Stimulated activated CD8-positive, alpha-beta memory T cell treated with anti-CD3 and anti-CD28 coated beads, Interleukin-2, amount 100 ng/mL, for 1 hour (primary cell): Measurements from ENCODE around the gene B3GALT6.
"Not testable (repeated sequence)": the region's sequence is repeated elsewhere in the genome, so short reads cannot be mapped to it uniquely, and the experiment has no call there.

ENCODE experiments used
- DNase-seq, 2 donors: peaks; one replicate each; pipeline ENCODE4 v3.0.0-alpha.2; 2020; ENCODE audit warnings: low read depth in 2 of 2

Gene B3GALT6

DNA sequence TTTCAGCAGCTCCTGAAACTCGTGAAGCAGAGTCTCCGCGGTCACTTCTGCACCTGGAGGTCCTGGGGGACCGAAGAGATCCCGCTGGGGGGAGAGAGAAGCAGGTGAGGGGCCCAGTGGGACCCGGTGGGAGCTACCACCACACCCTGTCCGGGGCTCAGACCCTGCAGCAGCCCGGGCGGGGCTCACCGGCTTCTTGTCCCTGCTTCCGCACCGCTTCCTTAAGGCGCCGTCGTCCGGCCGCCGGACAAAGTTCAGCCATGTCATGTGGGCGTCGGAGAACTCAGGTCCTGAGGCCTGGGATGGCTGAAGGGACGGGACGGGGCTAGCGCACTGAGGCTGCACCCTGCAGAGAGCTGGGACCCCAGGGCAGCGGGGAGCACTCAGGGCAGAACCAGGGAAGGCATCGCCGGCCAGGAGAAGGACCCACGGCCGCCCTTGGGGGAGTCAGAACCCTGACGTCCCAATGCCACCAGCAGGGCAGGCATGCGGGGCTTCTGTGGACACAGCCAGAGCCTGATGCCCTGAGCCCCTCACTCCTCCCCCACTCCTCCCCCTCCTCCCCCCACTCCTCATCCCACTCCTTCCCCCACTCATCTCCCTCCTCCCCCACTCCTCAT lies 12.3 kb downstream of the B3GALT6 start:
- no peak for DNase-seq

DNA sequence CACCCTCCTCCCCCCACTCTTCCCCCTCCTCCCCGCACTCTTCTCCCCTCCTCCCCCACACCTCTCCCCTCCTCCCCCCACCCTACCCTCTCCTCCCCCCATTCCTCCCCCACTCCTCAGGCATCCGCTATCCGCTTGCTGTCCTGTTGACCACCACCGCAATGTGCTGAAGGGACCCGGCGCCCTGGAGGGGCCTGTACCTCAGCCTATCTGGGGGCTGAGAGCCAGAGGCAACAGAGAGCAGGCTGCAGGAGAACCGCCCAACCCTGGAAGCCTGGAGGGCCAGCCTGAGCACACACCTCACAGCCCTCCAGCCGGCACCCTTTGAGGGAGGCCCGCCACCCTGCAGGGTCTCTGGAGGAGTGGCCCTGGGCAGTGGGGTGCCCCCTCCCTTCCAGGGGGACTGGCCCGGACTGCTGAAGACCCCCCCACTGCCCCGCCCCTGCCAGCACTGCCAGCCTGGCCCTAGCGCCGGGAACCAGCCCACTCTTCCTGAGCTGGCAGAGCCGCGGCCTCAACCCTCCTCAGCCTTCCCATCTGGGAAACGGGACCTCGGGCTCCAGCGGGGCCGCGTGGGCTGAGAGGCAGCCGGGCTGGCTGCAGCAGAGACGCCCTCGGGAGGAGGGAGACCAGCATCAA lies 13.3 kb downstream of the B3GALT6 start:
- DNase-seq, result no peak

DNA sequence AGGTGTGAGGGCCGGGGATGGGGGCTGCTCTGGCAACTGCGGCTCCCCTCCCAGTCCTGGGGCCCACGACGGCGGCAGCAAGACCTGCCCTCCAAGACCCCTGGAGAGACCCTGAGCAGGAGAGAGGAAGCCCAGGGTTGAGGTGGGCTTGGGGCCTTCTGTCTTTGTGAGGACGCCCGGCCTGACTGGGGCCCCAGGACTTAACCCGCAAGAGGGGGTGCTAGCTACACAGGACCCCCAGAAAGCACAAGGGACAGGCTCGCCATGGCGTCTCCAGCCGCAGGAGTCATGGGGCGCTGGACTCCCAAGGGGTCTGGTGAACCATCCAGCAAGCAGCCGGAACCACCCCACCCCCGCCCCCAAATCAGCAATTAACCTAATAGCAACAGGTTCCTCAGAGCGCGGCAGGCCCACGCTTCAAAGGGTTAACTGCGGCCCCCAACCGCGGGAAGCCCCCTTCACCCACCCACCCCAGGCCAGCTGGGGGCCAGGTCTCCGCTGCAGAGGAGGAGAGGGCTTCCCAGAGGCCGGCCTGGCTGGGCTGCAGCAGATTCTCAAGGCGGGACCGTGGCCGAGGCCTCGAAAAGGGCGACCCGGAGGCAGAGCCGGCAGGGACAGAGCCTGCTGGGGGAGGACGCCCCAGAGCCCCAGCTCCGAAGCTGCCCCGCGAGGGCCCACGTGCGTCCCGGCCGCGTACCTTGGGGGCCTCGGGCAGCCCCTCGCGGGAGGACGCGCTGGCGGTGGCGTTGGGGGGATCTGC lies 14.0 kb downstream of the B3GALT6 start:
- DNase-seq, result no peak

DNA sequence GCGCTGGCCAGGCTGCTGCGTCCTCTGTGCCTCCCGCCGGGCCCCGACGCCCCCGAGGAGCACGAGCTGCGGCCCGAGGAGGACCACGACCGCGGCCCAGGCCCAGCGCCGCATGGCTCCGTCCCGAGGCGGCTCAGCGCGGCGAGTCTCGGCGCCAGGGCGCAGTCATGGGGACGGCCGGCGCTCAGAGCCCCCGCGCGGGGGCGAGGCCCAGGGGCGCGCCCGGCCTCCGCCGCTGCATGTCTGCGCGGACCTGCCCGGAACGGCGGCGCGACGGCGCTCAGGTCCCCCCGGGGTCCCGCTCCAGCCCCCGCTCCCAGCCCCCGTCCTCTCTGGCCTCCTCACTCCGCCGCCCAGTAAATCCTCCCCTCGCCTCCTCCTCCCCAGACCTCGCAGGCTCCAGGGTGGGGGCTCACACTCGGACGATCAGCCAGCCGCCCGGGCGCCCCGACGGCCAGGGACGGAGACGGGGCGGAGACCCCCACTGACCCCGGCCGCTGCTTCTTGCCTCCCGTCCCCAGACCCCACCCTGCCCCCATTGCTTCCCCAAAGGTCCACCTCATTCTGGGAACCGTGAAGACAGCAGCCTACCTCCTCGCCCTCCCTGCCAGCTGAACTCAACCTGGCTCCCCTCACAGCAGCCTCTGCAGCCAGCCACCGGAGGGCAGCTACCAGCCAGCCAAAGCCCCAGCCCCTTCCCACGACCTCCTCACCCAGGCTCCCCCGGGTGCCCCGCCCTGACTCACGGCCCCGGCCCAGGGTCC lies 14.7 kb downstream of the B3GALT6 start, which contains the start of gene C1QTNF12:
TSS of gene C1QTNF12 (minus strand) at position 146 of the 764 bp plus-strand sequence. CDS start at position 114, 32 bp downstream.
- DNase-seq, result no peak

DNA sequence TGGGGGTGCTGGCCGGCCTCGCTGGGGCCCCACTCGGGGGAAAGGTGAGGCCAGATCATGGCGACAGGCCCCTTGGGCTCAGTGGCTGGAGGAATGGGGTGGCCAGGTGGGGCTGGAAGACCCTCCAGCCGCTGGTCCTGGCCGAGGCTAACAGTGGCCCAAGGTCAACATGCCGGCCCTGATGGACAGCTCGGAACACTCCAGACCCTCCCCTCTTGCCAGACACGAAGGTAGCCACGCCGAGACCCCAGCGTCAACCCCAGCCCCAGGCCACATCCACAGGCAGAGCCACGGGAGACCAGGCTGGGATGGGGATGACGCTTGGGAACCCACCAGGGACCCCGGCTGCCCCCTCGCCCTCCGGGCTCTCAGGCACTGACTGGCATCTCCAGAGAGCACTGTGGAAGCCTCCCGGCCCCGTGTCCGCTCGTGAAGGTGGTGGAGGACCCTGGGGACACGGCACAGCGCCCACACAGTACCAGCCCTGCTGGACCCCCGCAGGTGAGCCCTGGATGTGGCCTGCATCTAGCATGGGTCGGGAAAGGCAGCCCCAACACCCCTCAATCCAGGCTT lies 15.4 kb downstream of the B3GALT6 start:
- no peak for DNase-seq

DNA sequence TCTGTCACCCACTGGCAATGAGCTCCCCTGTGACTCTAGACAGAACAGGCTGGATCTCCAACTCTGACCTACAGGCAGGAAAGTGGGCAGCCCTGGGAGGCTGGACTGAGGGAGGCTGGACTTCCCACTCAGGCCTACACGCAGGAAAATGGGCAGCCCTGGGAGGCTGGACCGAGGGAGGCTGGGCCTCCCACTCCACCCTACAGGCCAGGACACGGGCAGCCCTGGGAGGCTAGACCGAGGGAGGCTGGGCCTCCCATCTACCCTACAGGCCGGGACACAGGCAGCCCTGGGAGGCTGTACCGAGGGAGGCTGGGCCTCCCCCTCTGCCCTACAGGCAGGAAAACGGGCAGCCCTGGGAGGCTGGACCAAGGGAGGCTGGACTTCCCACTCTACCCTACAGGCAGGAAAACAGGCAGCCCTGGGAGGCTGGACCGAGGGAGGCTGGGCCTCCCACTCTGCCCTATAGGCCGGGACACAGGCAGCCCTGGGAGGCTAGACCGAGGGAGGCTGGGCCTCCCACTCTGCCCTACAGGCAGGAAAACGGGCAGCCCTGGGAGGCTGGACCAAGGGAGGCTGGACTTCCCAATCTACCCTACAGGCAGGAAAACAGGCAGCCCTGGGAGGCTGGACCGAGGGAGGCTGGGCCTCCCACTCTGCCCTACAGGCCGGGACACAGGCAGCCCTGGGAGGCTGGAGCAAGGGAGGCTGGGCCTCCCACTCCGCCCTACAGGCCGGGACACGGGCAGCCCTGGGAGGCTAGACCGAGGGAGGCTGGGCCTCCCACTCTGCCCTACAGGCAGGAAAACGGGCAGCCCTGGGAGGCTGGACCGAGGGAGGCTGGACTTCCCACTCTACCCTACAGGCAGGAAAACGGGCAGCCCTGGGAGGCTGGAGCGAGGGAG lies 16.2 kb downstream of the B3GALT6 start:
- not testable (repeated sequence) for DNase-seq

DNA sequence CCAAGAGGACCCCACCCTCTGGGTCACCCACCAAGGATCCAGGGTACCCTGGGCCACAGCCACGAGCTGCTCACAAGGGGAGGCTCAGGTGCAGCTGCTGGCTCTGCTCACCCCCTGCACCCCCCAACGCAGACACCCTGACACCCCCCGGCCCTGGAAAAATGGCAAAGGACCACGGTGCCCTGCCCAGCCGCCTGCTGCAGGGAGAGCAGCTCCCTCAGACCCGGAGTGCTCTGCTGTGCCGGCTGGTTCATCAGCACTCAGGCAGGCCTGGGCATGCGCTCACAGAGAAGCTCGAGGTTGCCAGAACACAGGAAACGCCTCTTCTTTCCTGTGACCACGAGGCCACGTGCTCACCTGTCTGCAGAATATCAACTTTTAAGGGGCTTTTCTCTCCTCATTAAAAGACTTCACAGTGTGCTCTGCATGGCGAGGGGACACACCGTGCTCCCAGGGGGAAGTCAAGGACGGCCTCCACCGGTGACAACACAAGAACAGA lies 18.8 kb downstream of the B3GALT6 start:
- peak; percentile 41 to 46 for DNase-seq

DNA sequence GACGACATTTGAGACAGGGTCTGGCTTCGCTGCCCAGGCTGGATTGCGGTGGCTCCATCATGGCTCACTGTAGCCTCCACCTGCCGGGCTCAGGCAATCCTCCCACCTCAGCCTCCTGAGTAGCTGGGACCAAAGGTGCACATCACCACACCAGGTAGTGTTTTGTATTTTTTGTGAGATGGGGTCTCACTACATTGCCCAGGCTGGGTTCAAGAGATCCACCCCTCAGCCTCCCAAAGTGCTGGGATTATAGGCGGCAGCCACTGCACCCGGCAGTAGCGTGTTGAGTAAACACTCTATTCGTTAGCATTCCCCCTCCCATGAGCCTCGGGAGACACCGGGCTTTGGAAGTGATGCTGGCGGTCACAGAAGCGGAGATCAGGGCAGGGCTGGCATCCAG lies 21.3 kb downstream of the B3GALT6 start:
- no peak for DNase-seq

DNA sequence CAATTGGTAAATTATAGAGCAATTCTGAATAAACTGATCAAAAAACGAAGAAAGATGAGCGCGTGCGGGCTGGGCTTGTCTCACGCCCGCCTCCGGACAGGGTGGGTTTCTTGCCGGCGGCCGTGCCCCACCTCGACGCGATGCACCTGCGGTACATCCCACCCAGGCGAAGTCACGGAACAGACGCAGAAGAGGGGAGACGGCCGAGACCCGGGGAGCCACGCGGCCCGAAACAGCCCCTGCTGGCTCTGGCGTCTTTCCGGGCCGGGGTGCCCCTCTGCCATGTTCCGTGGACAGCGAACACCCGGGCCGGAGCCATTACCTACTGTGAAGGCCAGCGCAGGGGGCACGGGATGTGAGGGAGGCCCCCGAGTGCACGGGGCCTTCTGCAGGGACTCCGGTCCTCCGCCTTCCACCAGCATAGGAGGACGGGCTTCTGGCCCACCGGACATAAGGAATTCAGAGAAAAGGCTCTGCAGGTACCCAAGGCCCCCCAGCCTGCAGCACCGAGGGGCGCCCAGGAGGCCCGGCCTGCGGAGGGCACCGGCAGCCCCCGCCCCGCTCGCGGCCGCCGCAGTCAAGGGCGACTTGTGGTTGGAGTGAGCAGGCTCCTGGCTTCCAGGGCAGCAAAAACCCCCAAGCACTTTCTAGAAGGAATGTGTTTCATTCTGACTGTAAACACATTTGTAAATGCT lies 22.1 kb downstream of the B3GALT6 start:
- no peak for DNase-seq

DNA sequence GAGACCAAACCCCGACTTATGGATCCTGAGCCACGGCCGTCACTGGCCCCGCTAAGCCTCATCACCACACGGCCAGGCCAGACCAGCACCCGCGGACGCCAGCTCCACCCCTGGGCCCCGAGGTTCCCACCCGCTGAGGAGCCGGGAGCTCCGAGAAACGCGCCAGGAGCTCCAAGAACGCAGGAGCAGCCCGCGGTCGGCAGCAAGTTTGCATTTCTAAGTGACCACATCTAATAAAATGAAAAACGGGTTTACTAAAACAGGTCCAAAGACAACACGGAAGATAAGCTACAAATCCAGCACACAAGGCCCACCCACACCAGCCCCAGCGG lies 22.6 kb downstream of the B3GALT6 start:
- DNase-seq, result no peak

DNA sequence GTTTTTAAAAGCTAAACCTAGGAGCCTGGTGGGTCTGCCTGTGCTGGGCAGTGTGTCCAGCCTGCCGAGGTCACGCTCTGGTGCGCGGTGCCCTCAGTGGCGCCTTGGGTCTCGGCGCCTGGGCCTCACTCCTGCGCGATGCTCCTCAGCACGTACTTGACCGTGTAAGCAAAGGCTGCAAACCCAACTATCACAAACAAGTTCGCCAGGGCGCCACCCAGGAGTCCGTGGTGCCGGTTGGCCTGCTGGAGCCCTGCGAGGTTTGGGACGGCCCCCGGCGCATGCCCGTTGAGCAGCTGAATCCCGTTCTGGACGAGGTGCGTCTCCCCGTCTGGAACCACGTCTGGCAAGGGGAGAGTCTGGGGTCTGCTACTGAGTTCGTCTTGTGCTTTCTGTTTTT lies 23.0 kb downstream of the B3GALT6 start:
- DNase-seq, result no peak

DNA sequence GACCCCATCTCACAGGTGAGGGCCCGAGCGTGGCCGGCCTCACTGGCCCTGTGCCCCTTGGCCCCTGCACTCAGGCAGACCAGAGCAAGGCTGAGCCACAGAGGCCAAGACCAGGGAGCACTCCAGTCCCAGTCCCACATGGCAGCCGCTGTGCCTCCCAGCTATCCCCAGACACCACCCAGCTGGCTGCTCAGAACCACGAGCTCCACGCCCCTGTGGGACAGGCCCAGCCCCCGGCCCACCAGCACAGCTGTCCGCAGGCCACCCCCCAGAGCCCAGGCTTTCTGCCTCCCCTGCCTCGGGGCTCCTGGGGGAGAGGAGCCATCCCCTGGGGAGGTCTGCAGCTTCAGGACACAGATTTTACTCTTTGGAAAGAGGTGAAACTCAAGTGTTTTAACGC lies 23.6 kb downstream of the B3GALT6 start:
- DNase-seq, result no peak

DNA sequence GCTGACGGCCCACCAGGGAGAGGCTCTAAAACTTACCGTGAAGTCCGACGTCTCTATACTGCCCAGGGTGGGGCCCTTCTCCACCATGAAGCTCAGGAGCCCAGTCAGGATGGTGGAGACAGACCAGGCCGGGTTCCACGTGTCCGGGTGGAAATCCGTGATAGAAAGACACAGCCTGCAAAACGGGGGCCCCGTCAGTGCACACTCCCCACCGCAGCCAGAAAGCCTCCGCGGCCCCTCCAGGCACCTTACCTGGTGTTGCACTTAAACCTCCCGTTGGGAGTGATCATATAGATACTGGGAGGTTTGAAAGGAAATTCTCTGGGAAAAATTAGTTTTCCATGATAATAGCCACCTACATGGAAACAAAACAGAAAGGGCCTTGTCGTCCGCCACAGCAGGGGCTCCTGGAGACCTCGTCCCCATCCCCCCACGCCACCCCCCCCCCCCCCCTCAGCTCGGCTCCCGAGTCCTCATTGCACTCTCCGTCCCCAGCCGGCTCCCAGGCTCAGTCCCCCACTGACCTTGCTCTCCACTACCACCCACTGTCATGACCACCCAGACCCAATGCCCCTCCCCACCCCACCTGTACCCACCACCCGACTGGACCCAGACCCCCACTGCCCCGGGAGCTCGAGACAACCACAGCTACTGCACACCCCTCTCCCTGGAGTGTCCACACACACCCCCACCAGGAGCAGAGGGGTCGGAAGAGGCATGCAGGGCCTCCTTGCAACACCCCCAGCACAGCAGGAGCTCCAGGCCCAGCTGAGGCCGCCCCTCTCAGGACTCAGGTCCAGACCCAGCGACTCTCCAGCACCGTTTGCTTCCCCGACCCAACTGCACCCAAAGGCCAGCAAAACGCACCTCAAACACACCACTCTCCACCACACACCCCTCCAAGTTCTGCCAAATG lies 25.2 kb downstream of the B3GALT6 start:
- DNase-seq, result no peak

DNA sequence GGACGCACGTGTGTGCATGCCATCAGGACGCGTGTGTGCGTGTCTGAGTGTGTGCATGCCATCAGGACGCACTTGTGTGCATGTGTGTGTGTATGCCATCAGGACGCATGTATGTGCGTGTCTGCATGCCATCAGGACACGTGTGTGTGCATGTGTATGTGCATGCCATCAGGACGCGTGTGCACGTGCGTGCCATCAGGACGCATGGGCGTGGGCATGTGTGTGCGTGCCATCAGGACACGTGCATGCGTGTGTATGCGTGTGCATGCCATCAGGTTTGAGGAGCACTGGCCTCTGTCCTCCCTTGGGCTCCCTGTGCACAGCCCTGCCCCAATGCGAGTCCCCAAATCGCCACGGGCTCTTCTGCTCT lies 27.1 kb downstream of the B3GALT6 start:
- no peak for DNase-seq

DNA sequence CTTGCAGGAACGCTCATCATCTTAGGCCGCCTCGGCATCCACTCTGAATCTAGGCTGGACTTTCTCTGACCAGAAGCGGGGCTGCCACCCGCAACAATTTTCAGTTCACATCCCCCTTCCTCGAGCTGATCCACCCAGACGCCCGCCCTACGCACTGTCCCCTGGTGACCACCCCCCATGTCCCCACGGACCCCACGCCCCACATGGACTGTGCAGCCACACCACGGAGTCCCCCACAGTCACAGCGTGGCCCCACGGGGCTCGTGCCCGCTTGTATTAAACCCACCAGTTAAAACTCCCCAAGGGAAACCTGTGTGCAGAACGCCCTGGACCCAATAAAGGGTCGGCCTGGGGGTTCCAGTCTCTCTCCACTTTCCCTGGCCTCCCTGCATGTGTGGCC lies 27.5 kb downstream of the B3GALT6 start:
- DNase-seq, result no peak

DNA sequence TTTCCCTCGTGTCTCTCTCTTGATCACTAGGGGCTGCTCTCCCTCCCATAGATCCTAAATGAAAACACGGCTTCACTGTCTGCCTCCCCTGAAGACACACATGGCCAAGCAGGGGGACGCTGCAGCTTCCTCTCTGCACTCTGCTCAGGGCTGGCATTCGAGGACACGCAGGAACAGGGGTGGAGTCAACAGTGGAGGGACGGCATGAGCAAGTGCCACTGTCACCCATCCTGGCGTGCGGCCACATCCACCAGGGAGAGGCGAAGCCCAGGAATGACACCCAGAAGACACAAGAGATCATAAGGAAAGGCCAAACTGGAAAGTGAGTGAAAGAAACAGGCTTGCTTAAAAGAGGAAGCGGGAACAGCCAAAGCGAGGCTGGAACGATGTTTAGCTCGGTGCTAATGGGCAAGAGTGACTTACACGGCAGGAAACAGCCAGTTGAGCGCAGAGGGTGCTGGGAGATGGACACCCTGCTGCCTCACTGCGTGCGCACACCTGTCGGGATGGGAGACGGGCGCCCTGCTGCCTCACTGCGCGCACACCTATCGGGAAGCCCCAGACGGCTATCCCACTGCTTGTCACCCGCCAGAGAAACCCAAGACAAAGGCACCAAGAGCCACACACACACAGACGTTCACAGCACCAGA lies 28.0 kb downstream of the B3GALT6 start:
- DNase-seq, result no peak

DNA sequence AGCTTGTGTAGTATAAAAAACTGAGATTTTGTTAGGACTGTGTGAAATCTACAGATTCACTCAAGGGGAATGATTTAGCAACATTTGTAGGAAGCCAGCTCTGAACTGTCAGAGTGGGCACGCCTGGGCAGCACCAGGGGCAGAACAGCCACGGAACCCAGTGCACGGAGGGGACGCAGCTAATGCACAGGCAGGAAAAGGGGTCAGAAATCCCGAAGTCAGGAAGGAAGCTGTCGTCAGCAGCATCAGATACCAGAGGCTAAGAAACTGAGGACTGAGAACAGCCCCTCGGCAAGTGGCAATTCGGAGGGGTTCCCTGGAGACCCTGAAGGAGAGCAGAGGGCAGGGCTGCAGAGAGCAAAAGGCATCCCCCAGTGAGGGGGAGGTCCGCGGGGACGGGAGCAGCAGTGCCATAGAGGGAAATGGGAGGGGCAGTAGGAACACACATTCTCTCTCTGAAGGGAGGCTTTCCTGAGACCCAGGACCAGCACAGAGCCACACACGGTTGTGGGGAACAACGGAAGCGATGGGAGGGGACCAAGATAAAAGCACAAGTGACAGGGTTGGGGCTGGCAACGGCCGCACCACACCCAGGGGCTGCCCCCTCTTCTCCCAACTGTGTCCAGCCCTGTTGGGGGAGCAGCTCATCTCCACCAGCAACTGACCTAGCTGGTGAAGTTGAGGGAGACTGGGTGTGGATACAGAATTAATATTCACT lies 29.0 kb downstream of the B3GALT6 start:
- no peak for DNase-seq

DNA sequence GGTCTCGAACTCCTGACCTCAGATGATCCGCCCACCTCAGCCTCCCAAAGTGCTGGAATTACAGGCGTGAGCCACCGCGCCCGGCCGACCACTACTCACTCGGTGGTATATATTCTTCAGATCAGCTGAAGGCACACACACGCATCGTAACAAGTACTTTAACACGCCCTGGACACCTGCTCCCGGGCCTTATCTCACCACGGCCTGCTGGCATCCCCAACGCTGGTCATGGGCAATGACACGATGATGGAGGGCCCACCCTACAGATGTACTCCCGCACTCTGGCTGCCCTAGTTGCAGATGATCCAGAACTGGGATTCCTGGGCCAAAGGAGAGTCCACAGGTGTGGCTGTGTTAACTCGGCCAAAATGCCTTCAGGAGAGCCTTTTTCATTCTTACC lies 30.0 kb downstream of the B3GALT6 start:
- DNase-seq, result no peak
